Urinary bladder (tissue), 4 donors: ENCODE results near the gene PYGB. TPM values are rescaled to one million over a fixed set of nuclear protein-coding genes. Genes with fewer than 3 reads are reported as not detected.
"Not testable (repeated sequence)": the region's sequence is repeated elsewhere in the genome, so short reads cannot be mapped to it uniquely, and the experiment has no call there.

Source experiments
- DNase-seq: peaks from one replicate; pipeline ENCODE4 v3.0.0-alpha.2; 2015; ENCODE audit errors: extremely low spot score
- H3K27ac ChIP-seq: one replicate; pipeline ENCODE4 v1.5.1; 2013; ENCODE audit warnings: low read depth, mild to moderate bottlenecking, moderate library complexity
- H3K36me3 ChIP-seq: one replicate; pipeline ENCODE4 v1.6.1; 2013; ENCODE audit warnings: mild to moderate bottlenecking, moderate library complexity; ENCODE audit not compliant: insufficient read depth
- H3K4me1 ChIP-seq: one replicate; pipeline ENCODE4 v1.6.1; 2013; ENCODE audit warnings: mild to moderate bottlenecking, moderate library complexity; ENCODE audit not compliant: insufficient read depth
- H3K4me3 ChIP-seq: one replicate; pipeline ENCODE4 v1.5.1; 2013; ENCODE audit warnings: low read depth, low read length
- WGBS: extraction: QIAGEN DNeasy Blood & Tissue Kit; methylation state at CpG from one replicate; pipeline ENCODE4 v1.1.7; 2013; 5-methylcytosine and 5-hydroxymethylcytosine counted together
- polyA plus RNA-seq: library from polyadenylated mRNA; stranded (reverse); fragments of 200-250 nt; gene quantifications from one replicate; pipeline ENCODE4 v1.2.3, GENCODE V29; 2013
- total RNA-seq: library from RNA; depleted of rRNA; stranded (reverse); fragments of >200 nt; gene quantifications from one replicate; pipeline ENCODE4 v1.2.3, GENCODE V29; 2014
- donor health status: healthy with polysubstance abuse.
- donor health status: healthy.

Gene PYGB
- total and polyA plus RNA-seq, 2 donors = 71.4 to 237 TPM

DNA sequence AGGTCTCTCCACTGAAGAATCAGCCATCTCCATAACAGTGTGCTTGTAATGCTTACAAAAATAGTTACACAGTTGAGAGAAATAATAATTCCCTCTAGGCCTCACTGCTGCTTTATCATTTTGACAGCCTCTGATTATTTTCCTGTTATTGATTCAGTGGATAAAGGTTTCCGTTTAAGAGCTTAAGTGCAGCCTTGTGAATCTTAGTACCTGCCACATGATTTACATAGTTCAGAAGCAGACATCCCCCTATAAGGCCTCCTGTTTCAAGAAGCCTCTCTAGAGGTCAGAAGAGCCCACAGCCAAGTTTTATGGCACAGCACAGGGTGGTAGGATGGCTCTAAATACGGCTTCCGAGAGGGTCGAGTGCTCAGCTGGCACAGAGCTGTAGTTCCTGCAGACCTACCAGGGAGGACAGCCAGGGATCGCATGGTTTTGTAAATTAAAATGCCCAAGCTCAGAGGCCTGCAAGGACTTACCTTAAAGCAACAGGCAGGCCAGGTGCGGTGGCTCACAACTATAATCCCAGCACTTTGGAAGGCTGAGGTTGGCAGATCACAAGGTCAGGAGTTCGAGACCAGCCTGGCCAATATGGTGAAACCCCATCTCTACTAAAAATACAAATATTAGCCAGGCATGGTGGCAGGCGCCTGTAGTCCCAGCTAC, 17.6 kb upstream of the PYGB start:
- Histone ChIP-seq H3K4me3 (no peak overlapping the region), H3K36me3 (no peaks in the 10 kb centered on the region), H3K27ac (no peak overlapping the region), H3K4me1 (no peaks in the 10 kb centered on the region)
- DNase-seq = no peak
- WGBS = 59% methylated on average over 8 of the region's 8 CpGs

DNA sequence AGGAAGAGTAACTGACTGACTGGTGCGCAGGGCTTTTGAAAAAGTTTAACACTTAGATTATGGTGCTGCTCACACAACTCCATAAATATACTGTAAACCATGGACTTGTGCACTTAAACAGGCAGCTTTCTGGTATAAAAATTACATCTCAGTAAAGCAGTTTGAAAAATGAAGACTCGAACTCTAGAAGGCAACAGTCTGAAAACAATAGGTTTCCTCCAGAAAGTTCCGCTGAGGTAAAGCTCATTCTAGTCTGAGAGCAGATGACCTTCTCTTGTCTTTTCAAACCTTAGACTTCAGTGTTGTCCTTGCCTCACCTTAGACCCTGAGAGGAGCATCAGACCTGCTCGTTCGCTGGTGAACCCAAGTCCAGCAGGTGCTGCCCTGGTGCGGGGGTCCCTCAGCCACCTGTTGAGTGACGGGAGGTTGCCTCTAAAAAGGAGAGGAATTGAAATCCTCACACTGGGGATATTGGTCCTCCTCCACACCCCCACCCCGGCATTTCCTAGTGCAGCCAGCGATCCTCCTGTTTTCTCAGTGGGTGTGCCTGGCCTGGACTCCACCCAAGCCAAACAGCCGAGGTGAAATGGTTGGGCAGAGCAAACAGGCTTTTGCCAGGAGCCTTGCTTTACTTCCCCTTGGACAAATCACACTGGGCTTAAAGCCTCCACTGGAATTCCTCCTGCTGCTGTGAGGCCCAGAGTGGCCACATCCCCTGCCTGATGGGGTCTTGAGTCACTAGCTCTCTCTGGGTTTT, 14.7 kb upstream of the PYGB start:
- no peaks in the 10 kb centered on the region for H3K4me1 ChIP-seq
- DNase-seq = no peak
- WGBS = 66% methylated on average over 10 of the region's 10 CpGs
- H3K27ac ChIP-seq = no peak overlapping the region
- no peak overlapping the region for H3K4me3 ChIP-seq
- no peaks in the 10 kb centered on the region for H3K36me3 ChIP-seq

DNA sequence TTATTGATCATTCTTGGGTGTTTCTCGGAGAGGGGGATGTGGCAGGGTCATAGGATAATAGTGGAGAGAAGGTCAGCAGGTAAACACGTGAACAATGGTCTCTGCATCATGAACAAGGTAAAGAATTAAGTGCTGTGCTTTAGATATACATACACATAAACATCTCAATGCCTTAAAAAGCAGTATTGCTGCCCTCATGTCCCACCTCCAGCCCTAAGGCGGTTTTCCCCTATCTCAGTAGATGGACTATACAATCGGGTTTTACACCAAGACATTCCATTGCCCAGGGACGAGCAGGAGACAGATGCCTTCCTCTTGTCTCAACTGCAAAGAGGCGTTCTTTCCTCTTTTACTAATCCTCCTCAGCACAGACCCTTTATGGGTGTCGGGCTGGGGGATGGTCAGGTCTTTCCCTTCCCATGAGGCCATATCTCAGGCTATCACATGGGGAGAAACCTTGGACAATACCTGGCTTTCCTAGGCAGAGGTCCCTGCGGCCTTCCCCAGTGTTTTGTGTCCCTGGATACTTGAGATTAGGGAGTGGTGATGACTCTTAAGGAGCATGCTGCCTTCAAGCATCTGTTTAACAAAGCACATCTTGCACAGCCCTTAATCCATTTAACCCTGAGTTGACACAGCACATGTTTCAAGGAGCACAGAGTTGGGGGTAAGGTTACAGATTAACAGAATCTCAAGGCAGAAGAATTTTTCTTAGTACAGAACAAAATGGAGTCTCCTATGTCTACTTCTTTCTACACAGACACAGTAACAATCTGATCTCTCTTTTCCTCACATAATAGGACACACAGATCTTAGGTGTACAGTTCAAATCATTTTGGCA, 13.7 kb upstream of the PYGB start:
- not testable (repeated sequence) for H3K27ac ChIP-seq, H3K4me3 ChIP-seq, DNase-seq, H3K36me3 ChIP-seq, H3K4me1 ChIP-seq
- 59% methylated on average over 8 of the region's 8 CpGs for WGBS

DNA sequence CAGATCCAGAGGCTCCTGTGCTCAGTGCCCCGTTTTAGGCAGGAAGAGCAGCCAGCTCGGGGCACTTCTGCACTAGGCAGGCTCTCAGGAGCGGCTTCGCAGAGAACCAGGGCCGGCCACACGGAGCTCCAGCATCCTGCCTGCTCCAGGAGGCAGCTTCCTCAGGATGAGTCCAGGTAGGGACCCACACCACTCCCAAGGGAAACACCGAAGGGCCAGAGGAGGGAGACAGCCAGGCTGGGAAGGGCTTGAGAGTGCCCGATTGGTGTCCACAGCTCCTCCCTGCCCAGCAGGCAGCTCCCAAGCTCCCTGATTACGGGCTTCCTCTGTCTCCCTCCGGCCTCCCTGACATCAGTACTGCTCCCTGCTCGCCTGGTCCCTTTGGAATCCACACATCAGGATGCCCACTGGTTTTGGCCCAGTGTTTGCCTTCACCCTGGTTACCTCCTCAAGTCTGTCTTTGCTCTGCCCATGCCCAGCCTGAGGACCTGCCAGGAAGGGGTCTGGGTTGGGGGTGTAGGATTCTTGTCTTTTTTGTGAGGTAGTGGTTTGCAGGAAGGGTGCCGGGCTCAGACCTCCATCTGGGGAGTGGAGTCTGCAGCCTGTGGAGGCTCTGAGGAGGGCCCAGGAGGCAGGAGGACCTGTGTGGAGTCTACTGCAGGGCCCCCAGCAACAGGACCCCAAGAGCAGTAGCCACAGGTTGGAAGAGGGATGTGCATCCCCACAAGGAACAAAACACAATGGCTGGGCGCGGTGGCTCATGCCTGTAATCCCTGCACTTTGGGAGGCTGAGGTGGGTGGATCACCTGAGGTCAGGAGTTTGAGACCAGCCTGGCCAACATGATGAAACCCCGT, 11.2 kb upstream of the PYGB start:
- Histone ChIP-seq H3K36me3 (no peaks in the 10 kb centered on the region), H3K27ac (no peak overlapping the region), H3K4me1 (no peaks in the 10 kb centered on the region), H3K4me3 (no peak overlapping the region)
- WGBS = 75% methylated on average over 15 of the region's 15 CpGs
- no peak for DNase-seq

DNA sequence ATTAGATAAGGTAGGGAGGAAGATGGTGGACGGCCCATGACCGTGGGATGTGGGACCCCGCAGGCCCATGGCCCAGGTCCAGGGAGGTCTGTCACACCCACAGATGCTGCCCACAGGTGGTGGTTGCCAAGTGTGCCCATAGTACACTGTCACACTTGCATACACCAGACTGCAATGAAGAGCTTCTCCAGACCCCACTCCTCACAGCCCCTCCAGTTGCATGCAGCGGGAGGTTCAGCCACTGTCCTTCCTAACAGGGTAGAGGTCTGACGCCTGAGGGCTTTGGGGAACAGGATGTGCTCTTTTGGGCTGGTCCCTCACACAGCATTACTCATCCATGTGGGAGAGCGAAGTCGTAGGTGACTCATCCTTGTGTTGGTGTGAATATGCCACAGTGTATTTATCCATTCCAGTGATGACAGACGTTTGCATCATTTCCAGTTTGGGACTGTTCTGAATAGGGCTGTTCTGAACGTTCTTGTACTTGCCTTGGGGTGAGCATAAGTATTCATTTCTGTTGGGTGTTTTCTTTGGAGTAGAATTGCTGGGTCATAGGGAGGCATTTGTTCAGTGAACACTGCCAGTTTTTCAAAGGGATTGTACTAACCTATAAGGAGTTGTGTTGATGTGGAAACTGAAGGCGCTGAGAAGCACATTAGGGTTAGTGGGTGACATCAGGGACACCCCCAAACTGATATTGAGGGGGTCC, 10.1 kb upstream of the PYGB start:
- H3K27ac ChIP-seq = no peak overlapping the region
- no peaks in the 10 kb centered on the region for H3K36me3 ChIP-seq
- H3K4me3 ChIP-seq = no peak overlapping the region
- DNase-seq = no peak
- no peaks in the 10 kb centered on the region for H3K4me1 ChIP-seq
- WGBS = 41% methylated on average over 10 of the region's 10 CpGs

DNA sequence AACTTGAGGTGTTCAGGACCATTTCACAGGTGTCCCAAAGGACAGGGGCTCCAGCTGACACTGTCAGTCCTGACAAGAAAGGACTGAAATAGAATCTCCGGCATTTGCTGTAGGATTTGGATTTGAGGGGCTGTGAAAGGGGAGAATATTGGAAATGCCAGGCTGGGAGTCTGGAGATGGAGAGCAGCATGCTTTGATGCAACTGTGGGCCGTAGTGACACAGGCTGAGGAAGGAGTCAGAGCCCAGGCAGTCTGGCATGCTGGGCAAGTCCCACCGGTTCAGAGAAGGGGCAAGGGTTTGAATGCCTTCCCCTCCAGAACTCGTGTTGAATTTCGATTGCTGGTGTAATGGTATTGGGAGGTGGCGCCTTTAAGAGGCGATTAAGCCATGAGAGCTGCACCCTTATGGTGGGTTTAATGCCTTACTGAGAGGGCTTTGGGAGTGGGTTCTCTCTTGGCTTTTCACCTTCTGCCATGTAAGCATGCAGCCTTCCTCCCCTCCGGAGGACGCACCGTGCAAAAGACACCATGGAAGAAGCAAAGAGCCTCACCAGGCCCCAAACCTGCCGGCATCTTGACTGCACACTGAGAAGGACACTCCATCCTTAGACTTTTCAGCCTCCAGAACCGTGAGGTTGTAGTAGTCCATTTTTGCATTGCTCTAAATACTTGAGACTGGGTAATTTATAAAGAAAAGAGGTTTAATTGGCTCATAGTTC, 9.4 kb upstream of the PYGB start:
- no peak for DNase-seq
- Histone ChIP-seq H3K4me1 (no peaks in the 10 kb centered on the region), H3K27ac (no peak overlapping the region), H3K4me3 (no peak overlapping the region), H3K36me3 (no peaks in the 10 kb centered on the region)
- WGBS = 93% methylated on average over 12 of the region's 12 CpGs

DNA sequence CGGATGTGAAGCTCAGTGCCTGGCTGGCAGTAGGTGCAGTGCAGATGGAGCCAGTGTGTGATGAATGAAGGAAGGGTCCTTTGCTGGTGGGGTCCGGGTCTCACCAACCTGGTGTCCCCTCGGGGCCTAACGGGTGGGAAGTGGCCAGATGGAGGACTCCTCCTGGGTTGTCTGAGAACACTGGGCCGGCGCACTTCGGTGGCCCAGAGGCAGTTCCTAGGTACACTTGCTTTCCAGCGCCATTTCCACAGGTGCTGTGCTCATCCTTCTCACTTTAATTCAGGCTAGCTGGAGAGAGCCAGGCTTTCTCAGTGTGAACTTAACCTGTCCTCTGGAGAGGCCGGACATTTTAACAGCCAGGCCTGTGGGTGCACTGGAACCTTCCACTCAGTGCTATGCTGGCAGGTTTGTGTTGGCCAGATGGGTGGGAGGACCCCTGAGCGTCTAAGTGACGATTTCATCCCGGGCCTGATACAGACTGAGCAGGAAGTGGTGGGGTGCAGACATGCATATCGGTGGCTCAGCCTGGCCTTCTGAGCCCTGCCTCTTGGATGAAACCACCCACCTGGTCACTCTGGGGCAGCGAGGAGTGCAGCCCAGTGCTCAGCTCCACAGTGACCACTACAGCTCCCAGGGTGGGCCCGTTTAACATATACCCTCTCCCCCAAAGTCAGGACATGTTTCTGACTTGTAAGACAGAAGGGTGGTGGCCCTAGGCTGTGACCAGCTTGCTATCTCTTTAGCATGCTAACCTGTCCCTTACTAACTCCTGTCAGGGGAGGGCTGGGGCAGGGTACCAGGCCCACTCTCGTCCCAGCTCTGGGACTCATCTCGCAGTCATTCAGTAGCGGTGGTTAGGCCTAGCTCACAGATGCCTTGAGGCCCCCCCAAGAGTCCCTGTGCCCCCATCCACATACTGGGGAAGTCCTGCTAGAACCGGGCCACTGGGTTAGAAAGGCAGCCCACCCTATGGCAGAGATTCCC, 8.2 kb upstream of the PYGB start:
- Histone ChIP-seq H3K27ac (no peak overlapping the region), H3K4me3 (no peak overlapping the region), H3K36me3 (no peaks in the 10 kb centered on the region), H3K4me1 (no peaks in the 10 kb centered on the region)
- 89% methylated on average over 19 of the region's 19 CpGs for WGBS
- no peak for DNase-seq

DNA sequence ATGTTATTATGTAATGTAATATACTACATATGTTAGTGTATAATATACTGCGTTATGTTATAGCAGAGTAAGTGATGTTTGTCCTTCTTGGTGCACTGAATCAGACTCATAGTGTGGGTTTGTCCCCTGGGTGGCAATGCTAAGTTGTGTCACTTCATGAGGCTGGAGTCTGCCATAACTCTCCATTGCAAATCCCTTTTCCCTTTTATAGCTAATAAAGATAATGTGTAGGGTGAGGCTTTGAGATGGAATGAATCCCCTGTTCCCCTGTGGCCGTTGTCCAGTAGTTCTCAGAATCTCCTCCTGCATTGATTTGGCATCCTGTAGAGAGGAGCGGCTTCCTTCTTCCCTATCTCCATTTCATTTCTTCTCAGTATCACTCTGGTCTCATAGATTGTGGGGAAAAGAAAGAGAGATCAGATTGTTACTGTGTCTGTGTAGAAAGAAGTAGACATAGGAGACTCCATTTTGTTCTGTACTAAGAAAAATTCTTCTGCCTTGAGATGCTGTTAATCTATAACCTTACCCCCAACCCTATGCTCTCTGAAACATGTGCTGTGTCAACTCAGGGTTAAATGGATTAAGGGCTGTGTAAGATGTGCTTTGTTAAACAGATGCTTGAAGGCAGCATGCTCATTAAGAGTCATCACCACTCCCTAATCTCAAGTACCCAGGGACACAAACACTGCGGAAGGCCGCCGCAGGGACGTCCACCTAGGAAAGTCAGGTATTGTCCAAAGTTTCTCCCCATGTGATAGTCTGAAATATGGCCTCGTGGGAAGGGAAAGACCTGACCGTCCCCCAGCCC, 6.8 kb upstream of the PYGB start:
- WGBS = 49% methylated on average over 9 of the region's 9 CpGs
- not testable (repeated sequence) for DNase-seq, H3K4me3 ChIP-seq, H3K27ac ChIP-seq, H3K4me1 ChIP-seq, H3K36me3 ChIP-seq

DNA sequence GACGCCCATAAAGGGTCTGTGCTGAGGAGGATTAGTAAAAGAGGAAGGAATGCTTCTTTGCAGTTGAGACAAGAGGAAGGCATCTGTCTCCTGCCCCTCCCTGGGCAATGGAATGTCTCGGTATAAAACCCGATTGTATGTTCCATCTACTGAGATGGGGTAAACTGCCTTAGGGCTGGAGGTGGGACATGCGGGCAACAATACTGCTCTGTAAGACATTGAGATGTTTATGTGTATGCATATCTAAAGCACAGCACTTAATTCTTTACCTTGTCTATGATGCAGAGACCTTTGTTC, 6.3 kb upstream of the PYGB start:
- not testable (repeated sequence) for H3K27ac ChIP-seq, H3K36me3 ChIP-seq, H3K4me3 ChIP-seq, H3K4me1 ChIP-seq, DNase-seq
- WGBS = 42% methylated on average over 4 of the region's 4 CpGs

DNA sequence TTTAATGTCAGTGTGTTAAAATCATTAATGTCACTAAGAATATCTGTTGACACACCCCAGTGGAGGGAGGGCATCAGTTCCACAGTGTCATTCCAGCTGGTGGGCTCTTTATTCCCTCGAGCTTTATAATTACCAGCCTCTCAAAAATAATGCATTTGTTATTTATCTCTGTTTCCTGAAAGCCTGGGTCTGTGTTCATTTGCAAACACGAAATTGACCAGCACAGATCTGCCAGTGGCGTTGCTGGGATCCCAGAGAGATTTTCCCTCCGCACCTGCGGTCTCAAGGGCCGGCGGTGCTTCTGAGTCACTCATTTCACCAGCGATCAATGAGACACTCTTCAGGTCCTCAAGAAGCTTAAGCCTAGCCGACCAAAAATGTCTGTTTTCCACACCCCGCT, 5.7 kb upstream of the PYGB start:
- 90% methylated on average over 10 of the region's 10 CpGs for WGBS
- H3K4me1 ChIP-seq = no peaks in the 10 kb centered on the region
- DNase-seq = no peak
- H3K4me3 ChIP-seq = no peak overlapping the region
- H3K36me3 ChIP-seq = no peaks in the 10 kb centered on the region
- H3K27ac ChIP-seq = no peak overlapping the region

DNA sequence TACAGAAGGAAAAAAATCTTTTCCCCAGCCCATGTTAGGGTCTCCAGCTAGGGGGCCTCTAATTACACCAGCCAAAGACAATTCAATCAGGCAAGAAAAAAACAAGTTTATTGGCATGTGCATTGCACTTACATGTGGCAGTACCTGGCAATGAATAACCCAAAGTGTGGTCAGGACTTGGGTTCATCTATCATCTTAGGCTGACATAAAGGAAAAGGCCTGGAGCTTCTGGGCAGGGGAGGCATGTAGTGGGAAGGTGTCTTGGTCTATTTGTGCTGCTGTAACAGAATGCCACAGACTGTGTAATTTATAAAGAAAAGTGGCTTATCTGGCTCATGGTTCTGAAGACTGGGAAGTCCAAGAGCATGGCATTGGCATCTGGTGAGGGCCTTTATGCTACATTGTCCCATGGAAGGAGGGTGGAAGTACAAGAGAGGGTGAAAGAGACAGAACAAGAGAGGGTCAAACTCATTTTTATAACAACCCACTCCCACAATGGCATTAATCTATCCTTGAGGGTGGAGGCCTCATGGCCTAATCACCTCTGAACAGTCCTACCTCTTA, 4.4 kb upstream of the PYGB start:
- H3K4me1 ChIP-seq = no peaks in the 10 kb centered on the region
- H3K36me3 ChIP-seq = no peaks in the 10 kb centered on the region
- H3K27ac ChIP-seq = no peak overlapping the region
- no peak overlapping the region for H3K4me3 ChIP-seq
- DNase-seq = no peak
